Stimulated activated CD4-positive, alpha-beta T cell treated with anti-CD3 and anti-CD28 coated beads, TNF-alpha, amount 100 ng/mL, for 4 hours (primary cell): ENCODE results near the gene PCCA.
A peak's percentile ranks its signal among the peaks of the same experiment; 100 is the strongest.
"Not testable (repeated sequence)": the region's sequence is repeated elsewhere in the genome, so short reads cannot be mapped to it uniquely, and the experiment has no call there.

ENCODE experiments used
- DNase-seq, 3 experiments: peaks; one replicate each; pipeline ENCODE4 v3.0.0-alpha.2; 2020; ENCODE audit warnings: low read depth in 3 of 3

PCCA gene

DNA sequence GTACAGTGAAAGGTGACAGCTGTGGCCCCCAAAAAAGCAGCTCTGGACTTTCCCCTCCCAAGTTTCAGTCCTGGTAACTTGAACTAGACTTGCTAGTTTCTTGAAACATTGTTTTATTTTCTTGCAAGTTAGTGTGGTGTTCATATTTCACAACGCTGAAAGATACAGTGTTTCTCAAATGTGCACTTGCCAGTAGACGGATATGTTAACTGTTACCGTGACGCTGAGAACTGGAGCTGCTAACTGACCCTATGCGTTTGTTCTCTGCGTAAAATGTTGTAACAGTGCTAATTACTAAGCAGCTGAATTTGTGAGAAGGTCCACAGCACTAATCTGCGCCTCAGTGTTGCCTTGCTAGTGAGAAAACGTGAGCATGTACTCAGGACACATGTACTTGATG, 420.1 kb downstream of the PCCA start:
- no peak for DNase-seq

DNA sequence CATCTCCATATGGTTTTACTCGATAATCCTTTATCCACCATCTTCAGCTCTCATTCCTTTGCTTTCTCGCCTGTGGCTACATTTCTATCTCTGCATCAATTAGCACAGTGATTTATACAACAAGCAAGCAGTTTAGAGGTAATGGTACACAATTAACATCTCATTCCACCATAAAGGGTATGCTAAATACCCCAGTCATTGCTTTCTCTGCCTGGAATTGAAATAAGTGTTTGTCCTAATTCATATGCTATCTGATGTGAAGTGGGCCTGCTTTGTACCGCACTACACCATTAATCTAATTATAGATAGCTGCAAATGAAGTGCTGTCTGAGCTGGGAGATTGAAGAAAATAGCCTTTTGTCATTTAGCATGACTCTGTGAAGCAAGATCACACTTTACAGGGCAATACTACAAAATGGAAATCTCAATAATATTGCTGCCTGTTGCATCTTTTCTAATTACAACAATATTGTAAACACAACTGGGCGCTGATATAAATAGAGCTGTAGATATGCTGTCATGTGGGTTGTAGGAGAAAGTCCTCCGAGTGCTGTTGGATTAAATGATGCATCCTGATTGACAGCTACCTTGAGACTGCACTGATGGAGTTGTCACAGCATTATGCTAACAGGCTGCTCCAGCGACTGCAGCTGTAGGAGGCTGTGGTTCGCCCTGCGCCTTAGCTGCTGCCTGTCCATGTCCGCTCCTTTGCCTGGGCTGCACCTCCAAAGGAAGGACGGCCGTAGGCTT, 421.5 kb downstream of the PCCA start:
- DNase-seq = no peak

DNA sequence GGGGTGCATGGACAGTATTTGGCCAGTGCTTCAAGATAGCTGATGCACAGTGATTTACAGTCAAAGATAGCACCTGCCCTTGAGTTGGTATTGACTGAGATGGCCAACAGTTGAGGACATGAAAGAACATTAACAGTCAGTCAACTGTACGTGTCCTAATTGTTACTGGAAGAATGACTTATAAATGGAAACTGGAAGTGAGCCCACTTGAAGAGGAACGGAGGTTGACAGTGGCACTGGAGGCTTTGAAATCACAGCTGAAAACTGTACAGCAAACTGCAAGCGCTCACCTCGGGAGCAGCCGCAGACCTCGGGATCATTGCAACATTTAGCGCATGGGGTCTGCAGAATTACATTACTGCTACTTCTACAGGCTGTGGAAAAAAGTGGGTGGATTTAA, 422.6 kb downstream of the PCCA start:
- DNase-seq = no peak

DNA sequence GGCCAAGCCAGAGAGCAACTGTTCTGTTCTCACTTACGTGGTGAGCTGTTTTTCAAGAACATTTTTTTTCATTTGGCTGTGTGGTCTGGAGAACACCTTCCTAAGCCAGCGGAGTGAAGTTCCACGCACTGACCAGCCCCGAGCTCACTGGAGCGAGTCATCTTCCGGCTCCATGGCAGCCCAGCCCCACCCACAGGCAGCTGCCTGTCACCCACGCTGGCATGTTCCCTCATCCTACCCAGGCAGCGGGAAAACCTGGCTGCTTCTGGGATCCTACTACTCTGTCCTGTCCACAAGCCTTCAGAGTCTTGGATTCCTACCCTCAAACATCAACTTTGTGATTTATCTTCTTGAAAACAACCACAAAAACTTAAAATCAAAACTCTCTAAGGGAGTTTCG, 423.5 kb downstream of the PCCA start:
- no peak for DNase-seq

DNA sequence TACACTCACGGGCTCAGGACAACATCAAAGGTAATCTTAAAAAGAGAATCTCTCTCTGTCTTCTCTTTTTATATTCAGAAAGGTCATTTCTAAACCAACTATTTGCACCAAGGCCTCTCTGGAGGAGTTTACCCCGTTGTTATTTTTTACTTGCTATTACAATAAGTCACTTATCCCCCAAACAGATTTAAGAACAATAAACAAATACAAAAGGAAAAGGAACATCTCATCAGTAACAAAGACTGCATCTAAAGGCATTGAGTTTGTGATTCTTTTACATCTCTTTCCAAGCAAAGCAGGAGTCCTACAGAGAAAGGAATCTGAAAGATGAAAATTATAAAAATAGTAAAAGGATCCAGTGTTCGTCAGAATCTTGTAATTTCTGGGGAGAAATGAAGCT, 424.3 kb downstream of the PCCA start:
- DNase-seq = no peak

DNA sequence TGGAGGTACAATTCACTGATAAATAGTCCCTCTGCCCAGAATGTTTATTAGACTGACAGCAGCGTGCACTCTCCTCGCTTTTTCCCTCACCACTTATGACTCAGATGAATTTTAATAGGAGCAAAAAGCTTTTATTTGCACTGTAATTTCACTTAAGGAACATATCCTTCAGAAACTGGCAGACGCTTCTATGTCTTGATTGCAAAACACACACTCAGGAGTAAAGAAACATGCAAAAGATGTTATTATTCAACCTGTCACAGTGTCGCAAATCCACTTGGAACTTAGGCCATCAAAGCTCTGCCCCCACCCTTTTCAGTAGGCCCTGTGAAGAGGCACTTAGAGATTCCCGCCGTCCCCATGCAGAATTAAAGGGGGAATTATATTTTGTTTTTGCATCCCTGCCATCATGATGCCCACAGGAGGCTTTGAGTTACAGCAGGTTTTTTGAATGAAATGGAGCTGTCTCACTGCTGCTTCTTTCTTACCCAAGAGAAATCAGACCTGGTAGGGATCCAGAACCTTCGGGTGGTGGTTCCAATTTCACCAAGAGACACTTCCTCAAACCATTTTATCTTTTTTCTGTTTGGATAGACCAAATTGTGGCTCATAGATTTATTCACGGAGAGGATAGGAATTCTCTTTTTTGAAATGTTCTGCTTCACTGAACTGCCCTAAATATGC, 425.2 kb downstream of the PCCA start:
- DNase-seq = no peak

DNA sequence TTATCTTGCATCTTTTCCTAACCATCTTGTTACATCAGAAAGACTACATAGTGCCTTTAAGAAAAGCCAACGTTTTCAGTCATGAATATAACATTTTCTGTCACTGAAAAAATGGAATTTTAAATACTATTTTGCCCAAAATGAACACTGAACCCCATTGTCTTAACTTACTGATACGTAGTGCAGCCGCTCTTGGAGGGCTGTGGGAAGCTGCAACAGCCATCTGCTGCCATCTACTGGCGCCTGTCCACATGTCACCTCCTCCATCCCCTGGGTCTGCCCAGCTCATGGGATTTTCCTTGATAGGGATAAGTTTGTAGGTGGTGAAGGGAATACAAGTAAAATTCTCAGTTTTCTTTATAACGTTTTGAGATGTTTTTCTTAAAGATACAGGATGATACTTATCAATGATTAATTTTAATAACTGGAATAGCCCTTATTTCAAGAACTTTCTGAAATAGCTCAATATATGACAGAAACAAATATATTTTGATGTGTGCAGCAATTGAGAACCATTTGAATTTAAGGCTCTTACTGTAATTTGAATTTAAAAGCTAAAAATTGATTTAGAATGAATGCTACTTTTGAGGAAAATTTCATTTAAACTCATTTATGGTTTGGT, 426.0 kb downstream of the PCCA start:
- DNase-seq = peak; percentile 51 to 57 (median 51)

DNA sequence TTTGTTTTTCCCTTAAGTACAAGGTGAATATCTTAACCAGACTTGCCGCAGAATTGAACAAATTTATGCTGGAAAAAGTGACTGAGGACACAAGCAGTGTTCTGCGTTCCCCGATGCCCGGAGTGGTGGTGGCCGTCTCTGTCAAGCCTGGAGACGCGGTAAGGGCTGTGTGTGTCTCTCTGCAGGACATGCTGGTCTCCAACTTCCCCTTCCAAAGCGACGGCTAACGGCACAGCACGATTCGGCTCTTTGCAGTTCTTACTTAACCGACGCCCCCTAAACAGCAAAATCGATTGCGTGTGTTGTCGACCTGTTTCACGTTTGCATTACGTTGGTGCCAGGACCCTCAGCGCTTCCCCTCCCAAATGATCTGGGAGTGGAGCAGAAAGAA, 426.5 kb downstream of the PCCA start:
- no peak for DNase-seq

DNA sequence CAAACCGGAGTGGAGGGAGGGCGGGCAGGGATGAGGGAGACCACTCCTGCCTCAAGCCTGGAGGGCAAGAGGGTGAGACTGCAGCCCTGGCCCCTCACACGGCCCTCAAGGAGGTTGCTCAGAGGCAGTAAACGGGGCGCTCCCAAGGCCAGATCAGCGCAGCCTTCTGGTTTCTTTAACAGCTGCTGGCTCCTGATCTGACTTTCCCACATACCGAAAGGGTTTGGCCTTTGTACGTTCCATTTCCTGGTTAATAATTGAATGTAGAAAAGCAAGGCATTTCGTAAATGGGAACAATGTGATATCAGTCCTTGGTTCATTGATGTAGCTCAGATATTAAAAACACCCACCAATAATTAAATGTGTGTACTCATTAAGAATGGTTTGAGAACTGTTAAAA, 428.2 kb downstream of the PCCA start:
- DNase-seq = no peak

DNA sequence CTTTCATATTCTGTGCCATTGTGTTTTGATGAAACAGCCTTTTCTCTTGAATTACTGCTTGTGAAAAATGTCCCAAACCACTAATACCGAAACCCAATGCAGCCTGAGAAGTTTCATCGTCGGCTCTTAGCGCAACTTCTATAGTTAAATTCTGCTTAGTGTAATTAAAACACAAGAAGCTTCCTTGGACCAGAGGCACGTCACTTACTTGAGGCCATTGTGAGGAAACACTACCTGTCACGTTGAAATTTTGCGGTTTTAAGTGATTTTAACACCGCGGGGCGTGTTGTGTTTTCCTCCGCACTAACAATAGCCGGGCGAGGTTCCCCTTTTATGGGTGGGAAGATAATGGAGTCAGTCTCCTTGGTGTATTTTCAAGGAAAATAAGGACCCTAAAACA, 428.8 kb downstream of the PCCA start:
- DNase-seq = no peak

DNA sequence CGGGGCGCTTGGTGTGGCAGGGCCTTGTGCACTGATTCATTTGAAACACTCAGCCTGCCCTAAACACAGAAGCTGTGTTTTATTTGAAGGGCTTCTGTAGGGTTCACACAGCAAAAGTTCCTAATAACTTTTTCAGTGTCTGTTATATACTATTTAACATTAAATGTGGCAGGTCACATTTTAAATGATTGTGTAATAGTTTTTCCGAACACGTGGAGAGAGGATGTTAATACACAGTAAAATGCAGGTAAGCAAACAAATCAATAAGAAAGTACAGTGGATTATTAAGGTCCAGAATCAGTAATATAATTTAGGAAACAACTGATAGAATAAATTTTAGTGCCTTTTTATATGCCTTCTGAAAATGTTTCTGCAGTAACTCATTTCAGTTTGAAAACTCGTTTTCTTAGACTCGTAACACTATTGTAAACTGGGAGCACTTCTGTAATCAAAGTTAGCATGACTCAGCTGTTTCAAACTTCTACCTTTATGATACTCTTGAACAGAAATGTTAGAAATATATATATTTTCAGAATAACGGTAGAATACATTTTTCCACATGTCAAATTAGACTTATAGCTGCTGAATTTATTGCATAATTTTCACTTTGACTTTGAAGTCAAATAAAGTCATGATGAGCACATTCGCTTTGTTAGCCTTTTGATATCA, 429.6 kb downstream of the PCCA start:
- DNase-seq = no peak

DNA sequence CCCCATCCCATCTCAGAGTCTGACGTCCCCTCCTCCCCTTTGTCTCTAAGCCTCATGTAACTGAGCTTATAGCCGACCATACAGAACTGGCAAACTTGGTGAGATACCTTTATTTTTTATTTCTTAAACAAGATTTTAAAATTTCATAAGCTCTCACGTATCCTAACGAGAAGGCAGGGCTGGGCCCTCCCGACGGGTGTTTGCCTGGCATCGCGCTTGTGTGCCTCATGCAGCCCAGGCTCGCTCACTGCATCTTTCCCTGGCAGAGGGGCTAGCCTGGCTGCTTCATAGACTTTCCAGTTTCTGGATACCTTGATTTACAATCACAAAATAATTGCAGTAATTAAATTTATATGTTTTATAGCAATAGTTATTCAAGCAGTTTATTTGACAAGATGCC, 430.7 kb downstream of the PCCA start:
- DNase-seq = no peak

DNA sequence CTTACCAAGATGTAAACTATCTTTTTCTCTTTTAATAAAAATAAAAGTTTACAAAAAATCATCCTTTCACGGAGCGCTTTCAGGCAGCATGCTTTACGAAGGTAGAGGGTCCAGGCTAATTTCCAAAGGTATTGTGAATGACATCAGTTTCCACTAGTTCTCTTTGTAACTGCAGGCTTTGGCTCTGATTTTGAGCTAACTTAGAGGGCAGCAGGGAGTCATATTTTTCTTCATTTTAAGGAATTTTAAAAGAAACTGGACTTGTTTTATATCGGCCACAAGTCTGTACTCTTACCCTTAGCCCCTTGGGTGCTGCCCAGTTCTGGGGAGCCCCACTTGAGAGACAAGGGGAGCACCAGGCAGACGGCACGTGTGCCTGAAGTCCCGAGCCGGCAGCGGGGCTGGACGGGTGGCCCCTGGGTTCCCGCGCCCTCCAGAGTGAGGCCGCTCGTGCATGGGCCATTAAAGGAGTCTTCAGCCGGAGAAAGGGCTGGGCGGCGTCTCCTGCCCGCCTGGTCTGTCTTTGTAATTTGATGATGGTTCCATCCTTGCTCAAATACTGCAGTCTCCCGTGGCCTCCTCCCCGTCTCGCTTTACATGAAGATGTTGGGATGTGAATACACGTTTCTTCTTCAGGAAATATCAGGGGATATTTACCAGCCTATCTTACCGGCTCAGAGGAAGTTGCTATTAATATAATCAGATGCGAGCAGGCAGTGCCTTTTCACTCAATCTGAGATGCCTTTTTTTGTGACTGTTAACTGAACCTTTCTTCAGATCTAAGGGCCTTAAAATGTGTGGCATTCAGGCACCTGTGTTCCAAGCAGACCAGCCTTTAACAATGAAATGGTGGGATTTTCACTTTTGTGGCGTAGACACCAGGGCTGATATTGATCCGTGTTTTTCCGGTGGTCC, 432.3 kb downstream of the PCCA start:
- no peak for DNase-seq

DNA sequence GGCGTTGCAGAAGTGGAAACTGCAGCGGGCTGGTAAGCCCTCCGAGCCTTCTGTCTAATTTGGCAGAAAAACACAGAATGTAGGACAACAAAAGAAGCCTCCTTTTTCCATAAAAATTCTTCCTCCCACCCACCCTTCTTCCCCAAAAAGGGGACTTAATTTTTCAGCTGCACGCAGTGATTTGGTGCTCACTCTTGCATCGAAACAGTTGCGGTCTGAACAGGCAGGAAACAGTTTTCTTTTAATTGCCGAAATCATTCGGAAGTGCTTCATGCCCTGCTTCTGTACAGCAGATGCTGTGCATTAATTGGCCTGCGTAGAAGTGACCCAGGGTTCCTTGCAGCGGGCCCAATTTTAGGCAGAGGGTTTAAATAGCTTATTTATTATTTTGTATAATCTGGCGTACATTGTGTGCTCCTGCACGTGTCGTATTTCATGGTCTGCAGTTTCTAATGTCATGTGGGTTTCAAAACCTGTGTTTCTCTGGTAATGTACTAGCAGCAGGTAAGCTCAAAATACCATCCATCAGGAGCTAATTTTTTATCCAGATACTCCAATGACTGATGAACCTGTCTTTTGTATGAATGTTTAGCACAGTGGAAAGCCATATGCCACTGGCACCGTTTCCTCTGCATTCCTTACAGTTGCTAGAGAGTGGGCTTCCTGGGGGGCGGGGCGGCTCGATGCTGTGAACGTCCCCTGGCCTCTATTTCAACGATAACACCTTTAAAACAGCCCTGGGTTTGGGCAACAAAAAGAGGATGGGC, 433.1 kb downstream of the PCCA start:
- no peak for DNase-seq

DNA sequence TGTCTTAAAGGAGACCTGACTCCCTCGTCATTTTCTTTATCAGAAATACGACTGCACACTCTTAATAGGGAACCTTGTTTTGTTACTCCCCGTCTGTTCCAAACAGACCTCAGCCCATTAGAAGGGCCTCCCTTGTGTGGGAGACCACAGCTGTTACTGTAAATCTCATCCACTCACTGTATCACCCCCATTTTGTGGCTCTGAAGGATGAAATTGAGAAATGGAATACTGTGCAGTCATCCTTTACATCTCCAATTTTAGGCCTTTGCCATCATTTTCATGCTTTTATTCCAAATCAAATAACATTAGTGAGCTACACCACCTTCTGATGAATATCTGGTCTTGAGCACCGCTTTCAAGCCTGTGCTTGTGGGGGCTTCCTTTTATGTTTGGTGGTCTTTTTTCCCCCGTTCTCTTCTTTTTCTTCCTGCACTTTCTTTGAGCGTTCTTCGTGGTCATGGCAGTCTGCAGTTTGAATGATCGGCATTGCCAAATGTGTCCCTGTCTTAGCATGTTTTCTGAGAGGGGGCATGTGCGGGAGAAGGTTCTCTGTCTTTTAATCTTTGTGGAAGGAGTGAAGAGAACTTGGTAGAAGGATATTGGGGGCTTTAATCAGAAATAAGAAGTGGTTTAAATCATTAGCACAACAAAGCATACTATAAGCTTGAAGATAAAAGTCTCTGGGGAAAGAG, 433.9 kb downstream of the PCCA start:
- no peak for DNase-seq

DNA sequence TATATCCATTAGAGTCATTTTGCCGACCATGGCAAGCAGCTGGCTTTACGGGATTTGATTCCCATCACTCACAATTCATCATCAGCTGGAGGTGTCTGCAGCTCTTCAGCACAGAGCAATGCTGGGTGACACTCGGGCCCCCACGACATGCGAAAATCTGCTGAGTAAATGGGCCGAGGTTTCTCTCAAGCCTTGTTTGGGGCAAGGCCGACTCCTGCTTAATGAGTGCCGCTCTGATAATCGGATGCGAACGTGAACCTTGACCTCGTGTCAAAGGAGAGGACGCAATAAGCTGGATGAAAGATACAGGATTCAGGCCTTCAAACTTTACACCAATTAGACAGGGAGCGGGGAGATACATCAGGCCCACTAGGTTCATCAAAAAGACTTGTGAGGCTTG, 434.5 kb downstream of the PCCA start:
- no peak for DNase-seq

DNA sequence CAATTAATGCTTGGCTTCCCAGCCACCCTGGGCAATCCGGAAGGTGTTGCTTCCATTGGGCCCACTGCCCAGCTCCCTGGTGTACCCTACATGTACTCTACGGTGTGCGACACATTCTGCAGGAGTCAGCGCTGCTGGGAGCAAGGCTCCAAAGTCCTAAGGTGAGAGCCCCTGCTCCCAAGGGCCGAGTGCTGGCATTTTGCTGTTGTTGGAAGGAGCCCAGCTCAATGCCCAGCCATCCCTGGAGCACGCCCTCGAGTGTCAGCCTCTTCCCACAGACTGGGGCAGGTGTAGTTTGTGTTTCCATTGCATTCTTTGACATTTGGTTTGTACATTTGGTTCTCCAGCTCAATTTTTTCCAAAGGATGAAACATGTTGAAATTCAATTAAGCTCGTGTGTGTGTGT, 435.1 kb downstream of the PCCA start:
- no peak for DNase-seq

DNA sequence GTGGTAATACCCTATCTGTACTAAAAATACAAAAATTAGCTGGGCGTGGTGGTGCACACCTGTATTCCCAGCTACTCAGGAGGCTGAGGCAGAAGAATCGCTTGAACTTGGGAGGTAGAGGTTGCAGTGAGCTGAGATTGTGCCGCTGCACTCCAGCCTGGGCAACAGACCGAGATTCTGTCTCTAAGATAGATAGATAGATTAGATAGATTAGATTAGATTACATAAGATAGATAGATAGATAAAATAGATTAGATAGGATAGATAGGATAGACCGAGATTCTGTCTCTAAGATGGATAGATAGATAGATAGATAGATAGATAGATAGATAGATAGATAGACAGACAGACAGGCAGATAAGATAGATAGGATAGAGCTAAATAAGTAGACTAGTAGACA, 435.8 kb downstream of the PCCA start:
- DNase-seq = not testable (repeated sequence)

DNA sequence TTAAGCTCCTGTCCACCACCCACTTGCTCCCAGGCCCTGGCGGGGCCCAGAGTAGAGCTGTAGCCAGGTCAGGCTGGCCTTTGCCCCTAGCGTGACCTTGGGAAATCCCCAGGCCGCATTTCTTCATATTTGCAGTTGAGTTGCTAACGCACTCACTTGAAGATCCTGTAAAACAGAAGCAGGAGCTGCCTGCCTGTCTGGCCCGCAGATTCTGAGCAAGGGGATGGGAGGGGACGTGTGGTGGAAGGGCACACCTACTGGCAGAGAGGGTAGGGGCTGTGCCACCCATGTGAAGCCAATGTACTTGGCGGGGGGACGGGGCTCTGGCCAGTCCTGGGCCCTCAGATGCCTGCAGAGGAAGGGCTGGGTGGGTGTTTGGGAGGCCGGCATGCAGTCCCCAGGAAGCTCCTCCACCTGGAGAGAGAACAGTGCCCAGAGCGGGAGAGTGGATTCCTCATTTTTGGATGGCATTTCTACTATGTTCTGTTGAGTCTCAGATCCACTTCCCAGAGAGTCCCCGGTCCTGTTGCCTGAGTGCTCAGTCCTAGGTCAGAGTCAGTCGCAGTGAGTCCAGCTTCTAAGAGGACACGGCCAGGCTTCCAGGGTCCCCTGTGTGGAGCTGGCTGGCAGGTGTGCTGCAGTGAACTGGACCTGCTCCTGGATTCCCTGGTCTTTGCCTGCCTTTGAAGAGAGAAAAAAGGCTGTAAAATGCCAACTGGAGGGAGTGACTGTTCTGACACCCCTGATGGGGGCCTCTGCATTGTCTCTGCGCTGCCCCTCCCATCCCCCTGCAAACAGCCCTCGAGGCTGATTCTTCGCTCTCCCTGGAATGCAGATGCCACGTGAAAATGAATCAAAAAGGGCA, 436.8 kb downstream of the PCCA start:
- no peak for DNase-seq
